SIG-M5 treated with dmso at 0.1 percent for 504 hours (cell line): ENCODE measurements around the gene CARD14.

Experiments
- DNase-seq: peaks from one replicate; lab custom pipeline; 2025; ENCODE audit not compliant: unreplicated experiment; lab: John Stamatoyannopoulos, UW

CARD14 gene

DNA sequence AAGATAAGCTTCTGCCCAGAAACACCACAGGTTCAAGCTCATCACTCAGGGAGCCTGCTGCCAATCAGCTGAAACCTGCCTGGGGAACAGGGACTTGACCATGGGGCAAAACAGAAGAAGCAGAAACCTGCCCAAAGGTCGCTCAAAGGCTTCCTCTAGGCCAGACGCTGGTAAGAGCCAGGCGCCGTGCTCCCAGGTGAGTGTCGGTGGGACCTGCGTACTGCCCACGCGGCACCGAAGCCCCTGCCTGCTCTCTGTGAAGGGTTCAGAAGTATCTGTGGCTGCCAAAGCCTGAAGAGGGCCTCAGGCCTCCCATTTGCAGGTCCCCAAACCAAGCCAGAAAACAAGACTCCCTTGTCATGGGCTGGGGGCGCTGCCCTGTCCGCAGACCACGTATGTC lies 39.9 kb downstream of the CARD14 start:
- DNase-seq: no peak

- DNase-seq: no peak
Measured at GRCh38 chr17:80210348-80211108, 40.7 kb downstream of the CARD14 start.

DNA sequence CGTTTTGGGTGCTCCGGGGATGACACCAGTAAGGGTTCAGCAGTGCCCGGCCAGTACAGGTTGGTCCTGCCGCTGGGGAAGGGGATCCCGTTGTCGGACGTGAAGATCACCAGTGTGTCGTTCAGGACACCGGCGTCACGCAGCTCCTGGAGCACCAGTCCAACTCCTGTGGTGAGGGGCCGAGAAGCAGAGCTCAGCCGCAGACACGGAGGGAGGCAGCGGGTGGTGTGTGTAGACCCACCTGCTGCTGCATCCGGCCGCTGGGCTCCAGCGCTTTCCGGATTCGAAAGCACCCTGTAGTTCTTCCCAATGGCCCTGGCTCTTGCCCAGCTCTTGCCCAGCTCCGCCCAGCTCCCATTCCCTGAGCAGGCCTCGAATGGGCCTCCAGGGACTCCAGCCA lies 42.3 kb downstream of the CARD14 start:
- DNase-seq: no peak

DNA sequence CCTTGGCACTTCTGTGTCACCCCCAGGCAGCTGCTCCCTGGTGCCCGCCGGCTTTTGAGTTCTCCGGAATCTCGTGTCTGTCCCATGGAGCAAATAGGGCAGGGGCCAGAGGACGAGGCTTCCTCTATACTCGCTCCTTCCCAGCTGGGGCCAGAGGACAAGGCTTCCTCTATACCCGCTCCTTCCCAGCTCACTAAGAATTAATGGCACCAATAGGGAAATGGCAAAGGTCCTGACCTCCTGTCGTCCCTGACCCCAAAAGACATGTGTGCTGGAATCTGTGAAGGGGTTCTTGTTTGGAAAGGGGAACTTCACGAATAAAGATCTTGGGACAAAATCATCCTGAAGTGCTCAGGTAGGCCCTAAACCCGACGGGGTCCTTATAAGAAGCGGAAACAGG lies 42.7 kb downstream of the CARD14 start:
- DNase-seq: no peak

- peak; percentile 43 for DNase-seq
Measured at GRCh38 chr17:80212962-80213642, 43.3 kb downstream of the CARD14 start.

DNA sequence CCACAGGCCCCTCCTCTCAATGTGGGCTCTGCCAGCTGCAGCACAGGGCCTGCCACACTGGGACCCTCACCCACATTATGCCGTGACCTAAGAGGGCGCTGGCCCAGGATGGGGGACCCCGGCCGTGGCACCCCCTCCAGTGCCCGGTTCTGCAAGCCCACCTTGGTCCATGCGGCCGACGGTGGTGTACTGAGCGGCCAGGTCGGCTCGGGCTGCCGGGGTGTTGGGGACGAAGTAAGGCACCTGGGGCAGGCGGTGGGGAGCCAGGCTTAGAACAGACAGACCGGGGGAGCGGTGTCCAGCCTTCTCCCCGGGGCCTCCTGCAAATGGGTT lies 43.8 kb downstream of the CARD14 start:
- DNase-seq: no peak

- no peak for DNase-seq
Measured at GRCh38 chr17:80214012-80214877, 44.4 kb downstream of the CARD14 start.

DNA sequence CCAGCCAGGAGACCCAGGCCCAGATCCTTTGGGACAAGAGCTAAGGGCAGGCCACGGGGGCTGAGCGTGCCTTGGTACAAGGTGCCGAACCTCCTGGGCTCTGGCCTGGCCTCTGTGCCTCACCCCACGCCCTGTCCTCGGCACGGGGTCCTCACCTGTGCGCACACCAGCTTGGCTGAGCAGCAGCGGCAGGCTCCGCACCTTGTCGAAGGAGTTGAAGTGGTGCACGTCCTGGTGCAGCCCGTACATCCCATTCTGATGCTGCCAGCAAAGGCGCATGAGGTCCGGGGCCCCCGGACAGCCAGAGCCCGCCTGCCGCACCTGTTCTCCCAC lies 45.0 kb downstream of the CARD14 start:
- DNase-seq: no peak

DNA sequence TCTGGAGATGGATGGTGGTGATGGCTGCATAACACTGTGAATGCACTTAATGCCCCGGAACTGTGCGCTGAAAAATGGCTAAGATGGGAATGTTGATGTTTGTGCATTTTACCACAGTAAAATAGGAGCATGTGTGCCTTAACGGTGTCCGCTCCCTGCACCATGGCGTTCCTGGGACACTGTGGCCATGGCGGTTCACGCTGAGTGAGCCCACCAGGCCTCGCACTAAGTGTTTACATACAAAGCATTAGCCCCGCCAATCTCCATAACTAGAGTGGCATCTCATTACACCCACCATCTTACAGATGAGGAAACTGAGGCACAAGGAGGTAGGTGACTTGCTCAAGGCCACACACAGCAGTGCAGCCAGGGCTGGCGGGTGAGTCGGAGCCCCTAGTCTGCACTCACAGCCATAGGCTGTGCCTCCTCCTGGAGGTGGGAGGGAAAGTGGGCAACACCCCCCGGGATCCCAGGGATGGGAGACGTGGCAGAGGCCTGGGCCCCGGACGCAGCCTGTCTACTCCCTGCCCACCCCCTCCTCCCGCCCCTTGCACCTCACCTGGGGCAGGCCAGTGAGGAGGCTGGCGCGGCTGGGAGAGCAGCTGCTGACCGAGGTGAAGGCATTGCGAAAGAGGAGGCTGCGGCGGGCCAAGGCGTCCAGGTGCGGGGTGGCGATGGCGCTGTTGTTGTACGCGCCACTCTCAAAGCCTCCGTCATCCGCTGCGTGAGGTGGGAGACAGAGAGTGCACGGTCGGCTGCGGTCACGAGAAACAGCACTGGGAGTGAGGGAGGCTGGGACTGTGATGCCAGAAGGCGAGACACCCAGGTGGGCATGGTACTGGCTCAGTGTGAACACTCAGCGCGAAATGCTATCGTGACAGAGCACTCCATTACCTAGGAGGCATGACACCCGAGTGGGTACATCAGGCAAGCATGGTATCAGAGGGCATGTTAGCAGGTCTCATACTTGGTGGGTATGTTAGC lies 46.9 kb downstream of the CARD14 start:
- DNase-seq: no peak

GRCh38 chr17:80217703-80218362 lies 48.0 kb downstream of the CARD14 start:
- no peak for DNase-seq

DNA sequence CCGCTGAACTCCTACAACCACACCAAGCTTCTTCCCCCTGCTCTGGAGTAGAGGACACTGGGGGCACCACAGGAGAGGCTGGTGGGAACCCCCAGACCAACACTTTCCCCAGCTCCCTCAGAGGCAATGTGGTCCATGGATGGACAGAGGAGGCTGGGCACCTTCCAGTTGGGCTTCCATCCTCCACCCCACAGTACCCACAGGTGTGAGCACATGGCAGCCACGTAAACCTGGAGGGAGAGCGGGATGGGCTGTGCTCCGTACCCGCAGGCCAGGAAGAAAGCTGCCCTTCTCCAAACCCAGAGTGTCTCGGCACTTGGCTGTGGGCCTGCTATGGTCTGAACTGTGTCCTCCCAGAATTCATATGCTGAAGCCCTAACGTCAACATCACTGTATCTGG lies 48.6 kb downstream of the CARD14 start:
- no peak for DNase-seq

- peak; percentile 90 for DNase-seq
Measured at GRCh38 chr17:80219013-80219762, 49.4 kb downstream of the CARD14 start.

- no peak for DNase-seq
Measured at GRCh38 chr17:80219763-80220053, 49.9 kb downstream of the CARD14 start.

DNA sequence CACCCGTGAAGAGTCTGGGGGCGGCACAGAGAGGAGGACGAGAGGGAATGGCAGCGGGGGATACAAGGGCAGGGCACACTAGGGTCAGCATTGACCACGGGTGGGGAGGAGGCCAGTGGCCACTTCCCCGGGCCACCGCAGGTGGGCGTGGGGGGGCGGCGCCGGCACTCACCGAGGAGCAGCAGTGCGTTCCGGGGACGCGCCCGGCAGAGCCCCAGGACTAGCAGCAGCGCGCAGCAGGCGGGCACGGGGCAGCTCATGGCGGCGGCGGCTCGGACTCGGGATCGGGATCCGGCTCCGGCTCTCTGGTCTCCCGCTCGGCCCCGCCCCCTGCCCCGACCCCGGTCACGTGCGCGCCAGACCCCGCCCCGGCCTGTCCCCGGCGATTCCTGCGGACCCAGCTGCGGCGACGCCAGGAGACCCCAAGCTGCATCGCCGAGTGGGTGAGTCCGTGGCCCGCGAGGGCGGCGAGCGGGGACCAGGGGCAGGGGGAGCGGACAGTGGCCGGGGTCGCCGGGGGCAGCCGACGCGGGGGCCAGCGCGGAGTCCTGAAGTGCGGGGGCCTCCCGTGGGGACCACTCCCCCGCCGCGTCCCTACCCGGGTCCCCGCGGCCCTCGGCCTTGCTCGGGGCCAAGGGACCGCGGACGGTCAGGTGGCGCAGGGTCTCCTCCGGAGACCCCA lies 50.4 kb downstream of the CARD14 start, which contains the start of the genes SGSH and SLC26A11:
SGSH (minus strand) TSS at position 280 of the 682 bp plus-strand sequence; CDS start at position 260, 20 bp downstream.
SLC26A11 (plus strand) TSS at position 374 of the 682 bp plus-strand sequence. CDS start 1,134 bp downstream, outside the sequence.
- DNase-seq: no peak

DNA sequence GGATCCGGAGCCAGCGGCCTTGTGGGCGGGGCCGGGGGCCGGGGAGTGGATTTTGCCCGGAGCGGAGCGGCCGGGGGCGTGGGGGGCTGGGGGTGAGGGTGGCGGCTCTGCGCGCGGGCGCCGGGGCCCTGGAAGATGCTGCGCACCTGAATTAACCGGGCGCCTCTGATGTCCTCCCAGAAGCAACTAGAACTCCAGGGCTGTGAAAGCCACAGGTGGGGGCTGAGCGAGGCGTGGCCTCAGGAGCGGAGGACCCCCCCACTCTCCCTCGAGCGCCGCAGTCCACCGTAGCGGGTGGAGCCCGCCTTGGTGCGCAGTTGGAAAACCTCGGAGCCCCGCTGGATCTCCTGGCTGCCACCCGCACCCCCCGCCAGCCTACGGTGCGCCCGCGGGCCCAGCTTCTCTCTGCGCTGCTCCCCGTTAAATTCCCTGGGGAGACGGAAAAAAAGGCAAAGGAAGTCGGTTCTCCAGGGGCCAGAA lies 50.9 kb downstream of the CARD14 start:
- no peak for DNase-seq

DNA sequence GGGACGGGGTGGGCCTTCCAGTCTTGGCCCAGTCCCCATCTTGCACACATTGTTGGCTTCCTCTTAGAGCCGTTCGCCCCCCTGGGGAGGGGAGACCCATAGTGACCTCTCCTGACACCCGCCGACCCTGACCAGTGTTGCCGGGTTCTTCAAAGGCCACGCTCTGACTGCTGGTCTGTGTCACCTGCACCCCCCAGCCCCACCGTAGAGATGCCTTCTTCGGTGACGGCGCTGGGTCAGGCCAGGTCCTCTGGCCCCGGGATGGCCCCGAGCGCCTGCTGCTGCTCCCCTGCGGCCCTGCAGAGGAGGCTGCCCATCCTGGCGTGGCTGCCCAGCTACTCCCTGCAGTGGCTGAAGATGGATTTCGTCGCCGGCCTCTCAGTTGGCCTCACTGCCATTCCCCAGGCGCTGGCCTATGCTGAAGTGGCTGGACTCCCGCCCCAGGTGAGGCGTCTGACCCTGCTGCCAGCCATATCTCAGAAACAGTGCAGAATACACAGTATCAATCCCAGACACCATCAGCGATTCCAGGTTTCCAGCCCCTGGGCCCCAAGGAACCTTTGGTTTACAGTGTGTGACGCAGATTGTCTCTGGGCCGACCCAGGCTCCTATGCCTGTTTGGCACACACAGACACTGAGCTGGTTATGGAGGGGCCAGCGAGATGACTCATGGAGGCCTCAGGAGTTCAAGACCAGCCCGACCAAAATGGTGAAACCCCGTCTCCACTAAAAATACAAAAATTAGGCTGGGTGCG lies 51.7 kb downstream of the CARD14 start:
- DNase-seq: no peak

DNA sequence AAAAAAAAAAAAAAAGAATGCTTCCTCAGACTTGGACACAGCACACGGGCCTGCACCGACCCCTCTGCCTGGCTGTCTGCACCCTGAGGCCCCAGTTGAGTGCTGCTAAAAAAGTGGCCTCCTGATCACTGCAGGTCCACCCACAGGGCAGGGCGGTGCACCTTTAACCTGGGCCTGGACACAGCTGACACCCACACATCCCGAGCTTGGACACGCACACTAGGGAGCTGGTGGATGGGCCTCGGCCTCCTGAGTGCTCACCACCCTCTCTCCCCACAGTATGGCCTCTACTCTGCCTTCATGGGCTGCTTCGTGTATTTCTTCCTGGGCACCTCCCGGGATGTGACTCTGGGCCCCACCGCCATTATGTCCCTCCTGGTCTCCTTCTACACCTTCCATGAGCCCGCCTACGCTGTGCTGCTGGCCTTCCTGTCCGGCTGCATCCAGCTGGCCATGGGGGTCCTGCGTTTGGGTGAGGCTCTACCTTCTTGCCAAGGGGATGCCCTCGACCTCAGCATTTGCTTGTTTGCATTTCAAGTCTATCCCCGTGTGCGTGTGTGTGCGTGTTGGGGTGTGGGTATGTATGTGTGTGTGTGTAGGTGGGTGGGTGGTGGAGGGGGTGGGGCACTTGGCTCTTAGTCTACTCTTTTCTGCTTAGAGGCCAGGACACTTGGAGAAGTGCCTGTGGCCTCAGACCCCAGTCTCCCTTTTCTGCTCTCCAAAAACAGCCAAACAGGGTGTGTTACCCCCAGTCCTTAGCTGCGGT lies 52.7 kb downstream of the CARD14 start:
- DNase-seq: no peak
